Mononuclear cell (primary cell): ENCODE results near the gene MAP2K6. TPM values are rescaled to one million over a fixed set of nuclear protein-coding genes. Genes with fewer than 3 reads are reported as not detected.
"Not testable (repeated sequence)": the region's sequence is repeated elsewhere in the genome, so short reads cannot be mapped to it uniquely, and the experiment has no call there.

ENCODE experiments used
- H3K27me3 ChIP-seq: 2 replicates; pipeline ENCODE4 v1.6.0; 2011; ENCODE audit warnings: low read length, control low read depth; ENCODE audit not compliant: insufficient read depth
- H3K4me1 ChIP-seq: 2 replicates; pipeline ENCODE4 v1.5.1; 2011; ENCODE audit warnings: mild to moderate bottlenecking, low read length, control low read depth; ENCODE audit not compliant: insufficient read depth
- H3K4me3 ChIP-seq: 2 replicates; pipeline ENCODE4 v1.5.1; 2011; ENCODE audit warnings: mild to moderate bottlenecking, low read length, moderate library complexity
- H3K9me3 ChIP-seq: 2 replicates; pipeline ENCODE4 v1.5.1; 2011; ENCODE audit warnings: low read depth, mild to moderate bottlenecking, control low read depth, low read length
- total RNA-seq: library from RNA; depleted of rRNA; stranded (reverse); fragments of >200 nt; gene quantifications from one replicate; pipeline ENCODE4 v1.2.3, GENCODE V29; 2012

The MAP2K6 gene
- total RNA-seq, 1 donor: 7.8 TPM

GRCh38 chr17:69460963-69461922 lies 46.7 kb downstream of the MAP2K6 start:
- Histone ChIP-seq H3K4me3 (no peak overlapping the region), H3K27me3 (no peaks in the 10 kb centered on the region), H3K4me1 (no peaks in the 10 kb centered on the region), H3K9me3 (no peaks in the 10 kb centered on the region)

DNA sequence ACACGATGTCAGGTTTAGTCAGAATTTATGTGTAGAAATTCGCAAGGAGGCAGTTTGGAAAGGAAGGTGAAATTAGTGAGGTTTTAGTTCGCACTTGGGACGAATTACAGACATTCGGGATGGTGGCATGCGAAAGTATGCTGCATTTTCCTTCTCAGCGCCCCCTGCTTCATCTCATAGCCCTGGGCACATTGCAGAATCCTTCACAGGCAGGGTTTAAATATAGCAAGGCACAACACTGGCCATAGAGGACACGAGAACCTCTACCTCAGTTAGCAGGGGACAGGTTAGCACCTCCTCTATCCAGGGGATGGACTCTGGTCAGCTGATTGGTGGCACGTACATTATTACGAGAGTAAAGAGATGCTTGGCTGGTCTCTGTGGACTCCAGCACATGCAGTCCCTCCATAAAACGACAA lies 47.5 kb downstream of the MAP2K6 start:
- Histone ChIP-seq H3K4me1 (no peaks in the 10 kb centered on the region), H3K27me3 (no peaks in the 10 kb centered on the region), H3K4me3 (no peak overlapping the region), H3K9me3 (no peaks in the 10 kb centered on the region)

DNA sequence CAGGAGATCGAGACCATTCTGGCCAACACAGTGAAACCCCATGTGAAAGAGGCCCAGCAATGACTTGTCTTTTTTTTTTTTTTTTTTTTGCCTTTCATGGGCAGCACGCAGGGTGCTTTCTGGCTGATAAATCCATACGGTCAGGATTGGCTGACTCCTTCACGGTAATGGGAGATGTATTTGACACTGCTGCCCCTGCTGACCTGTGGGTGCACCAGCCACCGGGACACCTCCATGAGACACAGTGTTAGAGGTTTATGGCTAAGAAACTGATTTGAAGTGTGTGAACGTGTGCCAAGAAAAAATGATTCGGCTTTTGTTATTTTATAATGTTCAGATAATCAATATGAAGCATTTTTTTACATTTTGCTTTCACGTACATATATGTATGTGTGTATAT lies 48.4 kb downstream of the MAP2K6 start:
- H3K4me1 ChIP-seq: no peaks in the 10 kb centered on the region
- no peak overlapping the region for H3K4me3 ChIP-seq
- no peaks in the 10 kb centered on the region for H3K9me3 ChIP-seq
- no peaks in the 10 kb centered on the region for H3K27me3 ChIP-seq

GRCh38 chr17:69466451-69466850 lies 52.0 kb downstream of the MAP2K6 start:
- Histone ChIP-seq H3K4me3 (no peak overlapping the region), H3K4me1 (no peaks in the 10 kb centered on the region), H3K27me3 (no peaks in the 10 kb centered on the region), H3K9me3 (no peaks in the 10 kb centered on the region)

- Histone ChIP-seq H3K4me3 (no peak overlapping the region), H3K27me3 (no peaks in the 10 kb centered on the region), H3K4me1 (no peaks in the 10 kb centered on the region), H3K9me3 (no peaks in the 10 kb centered on the region)
Measured at GRCh38 chr17:69466905-69467667, 52.6 kb downstream of the MAP2K6 start.

DNA sequence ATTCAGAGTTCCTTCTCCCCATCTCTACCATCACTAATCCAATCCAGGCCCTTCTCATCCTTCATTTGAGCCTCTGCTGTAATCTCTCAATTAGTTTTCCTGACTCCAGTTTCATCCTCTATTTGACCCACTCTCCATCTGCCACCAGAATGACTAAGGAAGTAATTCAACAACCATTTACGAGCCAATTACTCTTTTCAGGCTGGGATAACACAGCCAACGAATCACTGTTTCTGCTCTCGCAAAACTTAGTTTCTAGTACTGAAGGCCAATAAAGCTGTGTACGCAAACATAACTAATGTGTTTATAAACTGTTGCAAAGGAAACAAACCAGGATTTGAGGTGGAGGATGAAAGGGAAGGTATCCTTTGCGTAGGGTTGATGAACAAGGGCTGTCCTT lies 53.7 kb downstream of the MAP2K6 start:
- Histone ChIP-seq H3K4me3 (no peak overlapping the region), H3K27me3 (no peaks in the 10 kb centered on the region), H3K4me1 (no peaks in the 10 kb centered on the region), H3K9me3 (no peaks in the 10 kb centered on the region)

DNA sequence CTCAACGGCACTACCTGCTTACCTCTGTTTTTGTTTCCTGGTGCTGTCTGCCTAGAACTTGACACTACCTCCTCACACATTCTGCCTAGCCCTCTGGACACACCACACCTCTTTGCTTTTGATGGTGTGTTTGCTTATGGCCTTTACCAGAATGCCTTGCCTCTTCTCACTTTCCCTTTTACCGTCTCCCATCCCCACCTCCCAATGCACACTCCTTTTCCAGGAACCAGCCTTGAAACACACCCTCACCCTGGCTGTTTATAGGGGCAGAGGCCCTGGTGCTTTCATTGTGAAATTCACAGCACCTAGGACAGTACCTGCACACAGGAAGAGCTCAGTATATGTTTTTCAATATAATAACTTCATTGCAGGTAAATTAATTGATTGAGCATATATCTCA lies 56.2 kb downstream of the MAP2K6 start:
- H3K4me3 ChIP-seq: no peak overlapping the region
- no peaks in the 10 kb centered on the region for H3K27me3 ChIP-seq
- no peaks in the 10 kb centered on the region for H3K9me3 ChIP-seq
- H3K4me1 ChIP-seq: no peaks in the 10 kb centered on the region

DNA sequence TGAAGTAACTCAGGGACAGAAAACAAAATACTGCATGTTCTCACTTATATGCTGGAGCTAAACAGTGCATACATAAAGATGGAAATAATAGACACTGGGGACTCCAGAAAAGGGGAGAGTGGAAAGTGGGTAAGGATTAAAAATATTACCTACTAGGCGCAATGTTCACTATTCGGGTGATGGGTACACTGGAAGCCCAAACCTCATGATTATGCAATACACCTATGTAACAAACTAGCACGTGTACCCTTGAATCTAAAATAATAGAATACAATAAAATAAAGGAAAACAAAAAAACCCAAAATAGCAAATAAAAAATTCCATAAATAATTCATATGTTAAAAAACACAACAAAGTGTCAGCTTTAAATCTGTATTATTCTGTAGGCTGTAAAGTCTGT lies 56.9 kb downstream of the MAP2K6 start:
- Histone ChIP-seq H3K27me3 (no peaks in the 10 kb centered on the region), H3K4me1 (no peaks in the 10 kb centered on the region), H3K4me3 (no peak overlapping the region), H3K9me3 (no peaks in the 10 kb centered on the region)

- Histone ChIP-seq H3K4me3 (no peak overlapping the region), H3K27me3 (no peaks in the 10 kb centered on the region), H3K9me3 (no peaks in the 10 kb centered on the region), H3K4me1 (no peaks in the 10 kb centered on the region)
Measured at GRCh38 chr17:69473841-69474831, 59.6 kb downstream of the MAP2K6 start.

DNA sequence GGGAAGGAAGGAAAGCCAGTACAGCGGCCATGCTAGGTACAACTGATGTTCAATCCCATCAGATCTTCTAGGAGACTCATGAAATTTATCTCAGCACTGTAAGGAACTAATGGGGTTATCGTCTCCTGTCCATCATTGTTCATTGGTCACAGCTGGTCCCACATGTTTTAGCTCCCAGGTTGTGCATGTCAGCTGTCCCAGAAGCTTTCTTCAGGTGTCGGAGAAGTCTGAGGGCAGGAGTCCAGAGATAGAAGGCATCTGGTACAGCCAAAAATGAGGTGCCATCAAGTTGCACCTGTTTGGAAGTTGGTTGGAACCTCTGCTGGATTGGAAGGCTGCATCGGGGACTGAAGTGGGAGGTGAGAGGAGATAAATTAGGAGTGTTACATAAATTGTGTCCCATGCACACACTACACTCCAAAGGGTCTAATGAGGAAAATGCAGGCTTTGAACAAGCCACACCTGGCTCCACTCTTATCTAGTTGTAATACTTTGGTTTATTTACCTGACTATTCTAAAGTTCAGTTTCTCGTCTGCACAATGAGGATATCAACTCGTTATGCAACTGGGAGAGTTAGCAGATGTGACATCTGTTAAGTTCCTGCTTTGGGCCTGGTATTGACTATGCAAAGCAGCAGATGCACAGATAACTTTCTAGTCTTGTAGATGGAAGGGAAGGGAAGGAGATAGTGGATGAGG lies 62.9 kb downstream of the MAP2K6 start:
- Histone ChIP-seq H3K27me3 (no peaks in the 10 kb centered on the region), H3K9me3 (no peaks in the 10 kb centered on the region), H3K4me1 (no peaks in the 10 kb centered on the region), H3K4me3 (no peak overlapping the region)

GRCh38 chr17:69477903-69478266 lies 63.4 kb downstream of the MAP2K6 start:
- Histone ChIP-seq H3K4me3 (no peak overlapping the region), H3K4me1 (no peaks in the 10 kb centered on the region), H3K9me3 (no peaks in the 10 kb centered on the region), H3K27me3 (no peaks in the 10 kb centered on the region)

DNA sequence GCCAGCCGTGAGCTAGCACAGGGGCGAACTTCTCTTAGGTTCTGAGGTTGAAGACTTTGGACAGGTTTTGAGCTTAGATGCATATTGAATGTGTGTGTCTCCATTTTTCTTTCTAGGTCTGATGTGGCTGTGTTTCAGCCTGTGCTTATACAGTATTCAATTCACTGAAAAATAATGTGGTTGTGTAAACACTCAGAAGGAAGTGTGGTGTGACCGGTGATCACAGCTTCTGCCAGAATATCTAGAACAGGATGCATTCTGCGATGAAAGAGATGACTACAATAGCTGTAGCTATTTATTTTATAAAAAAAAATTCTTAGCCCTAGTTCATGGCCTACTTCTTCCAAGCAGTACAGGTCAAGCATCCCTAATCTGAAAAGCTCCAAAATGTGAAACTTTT lies 64.4 kb downstream of the MAP2K6 start:
- H3K9me3 ChIP-seq: no peaks in the 10 kb centered on the region
- H3K27me3 ChIP-seq: no peaks in the 10 kb centered on the region

GRCh38 chr17:69479756-69480155 lies 65.3 kb downstream of the MAP2K6 start:
- H3K9me3 ChIP-seq, H3K27me3 ChIP-seq, H3K4me1 ChIP-seq, H3K4me3 ChIP-seq: not testable (repeated sequence)

More for the DNA sequence above, 64.4 kb downstream of the MAP2K6 start:
- no peaks in the 10 kb centered on the region for H3K4me1 ChIP-seq
- no peak overlapping the region for H3K4me3 ChIP-seq

DNA sequence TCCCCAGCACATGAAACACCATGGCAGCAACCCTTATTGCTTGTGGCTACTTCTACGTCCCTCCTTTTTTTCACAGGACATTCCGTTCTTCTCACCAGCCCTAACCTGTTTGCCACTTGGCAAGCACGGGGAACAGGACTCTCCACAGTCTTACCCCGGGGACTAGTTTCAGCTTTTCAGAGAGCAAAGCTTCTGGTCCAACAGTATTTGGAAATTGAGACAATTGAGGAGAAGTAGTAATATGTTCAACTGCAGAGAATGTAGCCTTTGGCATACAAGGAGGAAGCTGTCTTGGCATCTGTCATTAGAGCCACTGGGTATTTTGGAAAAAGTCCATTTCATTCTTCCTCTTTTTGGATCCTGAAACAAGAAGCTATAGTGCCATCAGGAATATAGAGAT lies 65.7 kb downstream of the MAP2K6 start:
- no peaks in the 10 kb centered on the region for H3K9me3 ChIP-seq
- H3K4me3 ChIP-seq: no peak overlapping the region
- no peaks in the 10 kb centered on the region for H3K4me1 ChIP-seq
- H3K27me3 ChIP-seq: no peaks in the 10 kb centered on the region
